ENCODE data around the gene PRR16.

The PRR16 gene

GRCh38 chr5:120628156-120628555 lies 164.1 kb downstream of the PRR16 start:
- Histone ChIP-seq H3K4me3 (no peak overlapping the region), H3K36me3 (no peaks in the 10 kb centered on the region), H3K27ac (no peak overlapping the region), H3K27me3 (no peaks in the 10 kb centered on the region), H3K9me3 (no peaks in the 10 kb centered on the region), H3K4me1 (no peaks in the 10 kb centered on the region)
- DNase-seq, result no peak
- intact Hi-C loops (cut with DNase I; ENCODE audit: low total_unique reads), result no loop called here
- TF ChIP-seq, protein P1, sequence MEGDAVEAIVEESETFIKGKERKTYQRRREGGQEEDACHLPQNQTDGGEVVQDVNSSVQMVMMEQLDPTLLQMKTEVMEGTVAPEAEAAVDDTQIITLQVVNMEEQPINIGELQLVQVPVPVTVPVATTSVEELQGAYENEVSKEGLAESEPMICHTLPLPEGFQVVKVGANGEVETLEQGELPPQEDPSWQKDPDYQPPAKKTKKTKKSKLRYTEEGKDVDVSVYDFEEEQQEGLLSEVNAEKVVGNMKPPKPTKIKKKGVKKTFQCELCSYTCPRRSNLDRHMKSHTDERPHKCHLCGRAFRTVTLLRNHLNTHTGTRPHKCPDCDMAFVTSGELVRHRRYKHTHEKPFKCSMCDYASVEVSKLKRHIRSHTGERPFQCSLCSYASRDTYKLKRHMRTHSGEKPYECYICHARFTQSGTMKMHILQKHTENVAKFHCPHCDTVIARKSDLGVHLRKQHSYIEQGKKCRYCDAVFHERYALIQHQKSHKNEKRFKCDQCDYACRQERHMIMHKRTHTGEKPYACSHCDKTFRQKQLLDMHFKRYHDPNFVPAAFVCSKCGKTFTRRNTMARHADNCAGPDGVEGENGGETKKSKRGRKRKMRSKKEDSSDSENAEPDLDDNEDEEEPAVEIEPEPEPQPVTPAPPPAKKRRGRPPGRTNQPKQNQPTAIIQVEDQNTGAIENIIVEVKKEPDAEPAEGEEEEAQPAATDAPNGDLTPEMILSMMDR (IDR thresholded peaks at IDR 0.05), result no peak

DNA sequence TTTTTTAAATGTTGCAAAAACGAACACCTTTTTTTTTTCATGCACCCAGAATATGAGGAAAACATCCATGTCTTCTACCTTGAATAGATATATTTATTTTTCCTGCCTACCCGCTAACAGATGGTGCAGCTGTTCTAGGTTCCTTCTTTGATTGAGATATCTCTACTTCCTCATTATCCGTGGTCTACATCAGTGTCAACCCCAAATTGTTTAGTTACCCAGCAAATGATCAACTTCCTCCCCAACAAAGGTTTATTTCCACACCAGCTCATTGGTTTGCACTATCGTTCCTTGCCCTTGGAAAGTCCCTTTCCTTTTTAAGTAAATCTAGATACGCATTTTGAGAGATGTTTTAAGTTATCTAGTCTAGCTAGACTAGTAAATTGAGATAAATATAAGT lies 166.4 kb downstream of the PRR16 start:
- no peak overlapping the region for H3K27ac ChIP-seq
- TF ChIP-seq, protein P1 (IDR thresholded peaks at IDR 0.05), result no peak
- no peaks in the 10 kb centered on the region for H3K27me3 ChIP-seq
- no peak overlapping the region for H3K4me3 ChIP-seq
- no peaks in the 10 kb centered on the region for H3K9me3 ChIP-seq
- no peaks in the 10 kb centered on the region for H3K4me1 ChIP-seq
- intact Hi-C loops (cut with DNase I; ENCODE audit: low total_unique reads), result no loop called here
- H3K36me3 ChIP-seq, result no peaks in the 10 kb centered on the region
- no peak for DNase-seq

DNA sequence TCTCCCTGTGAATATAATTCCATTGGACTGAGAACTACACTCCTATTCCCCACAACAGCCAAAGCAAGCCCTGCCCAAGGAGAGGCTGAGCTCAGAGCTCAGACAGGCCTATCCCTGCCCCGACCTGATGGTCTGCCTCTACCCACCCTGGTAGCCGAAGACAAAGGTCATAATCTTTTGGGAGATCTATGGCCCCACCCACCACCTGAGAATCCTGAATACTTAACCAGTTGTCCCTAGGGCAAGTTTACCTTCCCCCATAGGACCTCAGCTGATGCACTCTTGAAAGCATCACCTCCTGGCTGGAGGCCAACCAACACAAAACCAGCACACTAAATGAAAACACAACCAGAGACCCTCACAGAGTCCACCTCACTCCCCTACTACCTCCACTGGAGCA lies 167.5 kb downstream of the PRR16 start:
- no peak for DNase-seq
- no peak overlapping the region for H3K4me3 ChIP-seq
- H3K36me3 ChIP-seq, result no peaks in the 10 kb centered on the region
- H3K27me3 ChIP-seq, result no peaks in the 10 kb centered on the region
- intact Hi-C loops (cut with DNase I; ENCODE audit: low total_unique reads), result no loop called here
- no peak overlapping the region for H3K27ac ChIP-seq
- TF ChIP-seq, protein P1 (IDR thresholded peaks at IDR 0.05), result no peak
- no peaks in the 10 kb centered on the region for H3K4me1 ChIP-seq
- H3K9me3 ChIP-seq, result no peaks in the 10 kb centered on the region

GRCh38 chr5:120632430-120632829 lies 168.3 kb downstream of the PRR16 start:
- intact Hi-C loops (cut with DNase I; ENCODE audit: low total_unique reads), result no loop called here
- no peak overlapping the region for H3K27ac ChIP-seq
- no peak for DNase-seq

GRCh38 chr5:120638449-120638848 lies 174.3 kb downstream of the PRR16 start:
- TF ChIP-seq, protein P1 (IDR thresholded peaks at IDR 0.05), result no peak
- no peak overlapping the region for H3K4me3 ChIP-seq

More at GRCh38 chr5:120632430-120632829, 168.3 kb downstream of the PRR16 start:
- Histone ChIP-seq H3K4me1 (no peaks in the 10 kb centered on the region), H3K36me3 (no peaks in the 10 kb centered on the region), H3K9me3 (no peaks in the 10 kb centered on the region), H3K4me3 (no peak overlapping the region), H3K27me3 (no peaks in the 10 kb centered on the region)
- TF ChIP-seq, protein P1 (IDR thresholded peaks at IDR 0.05), result no peak

DNA sequence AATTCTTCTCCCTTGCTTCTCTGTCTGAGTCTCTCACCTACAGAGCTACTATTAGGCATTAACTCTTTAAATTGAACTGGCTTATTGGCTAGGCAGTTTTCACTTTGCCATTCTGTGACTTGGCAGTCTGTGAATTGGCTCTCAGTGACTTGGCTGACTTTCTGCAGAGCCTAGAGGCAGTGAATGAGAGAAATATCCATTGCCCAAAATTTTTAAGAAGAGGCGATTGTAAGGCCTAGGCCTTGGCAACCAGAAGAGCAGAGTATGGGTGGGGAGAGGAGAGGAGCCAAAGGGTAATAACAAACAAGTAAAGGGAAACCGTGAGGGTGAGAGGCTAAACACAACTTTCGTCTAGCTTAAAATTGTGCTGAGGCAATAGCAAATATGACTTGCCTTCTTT lies 176.7 kb downstream of the PRR16 start:
- Histone ChIP-seq H3K27me3 (no peaks in the 10 kb centered on the region), H3K27ac (no peak overlapping the region), H3K36me3 (no peaks in the 10 kb centered on the region), H3K4me1 (no peaks in the 10 kb centered on the region), H3K9me3 (no peaks in the 10 kb centered on the region), H3K4me3 (no peak overlapping the region)
- TF ChIP-seq, protein P1 (IDR thresholded peaks at IDR 0.05), result no peak
- intact Hi-C loops (cut with DNase I; ENCODE audit: low total_unique reads), result no loop called here
- DNase-seq, result no peak

More at GRCh38 chr5:120638449-120638848, 174.3 kb downstream of the PRR16 start:
- no peak for DNase-seq
- H3K9me3 ChIP-seq, result no peaks in the 10 kb centered on the region
- no peak overlapping the region for H3K27ac ChIP-seq
- no peaks in the 10 kb centered on the region for H3K36me3 ChIP-seq
- H3K27me3 ChIP-seq, result no peaks in the 10 kb centered on the region
- H3K4me1 ChIP-seq, result no peaks in the 10 kb centered on the region
- intact Hi-C loops (cut with DNase I; ENCODE audit: low total_unique reads), result no loop called here
